ENCODE data around the gene TRAK2.

Gene TRAK2

DNA sequence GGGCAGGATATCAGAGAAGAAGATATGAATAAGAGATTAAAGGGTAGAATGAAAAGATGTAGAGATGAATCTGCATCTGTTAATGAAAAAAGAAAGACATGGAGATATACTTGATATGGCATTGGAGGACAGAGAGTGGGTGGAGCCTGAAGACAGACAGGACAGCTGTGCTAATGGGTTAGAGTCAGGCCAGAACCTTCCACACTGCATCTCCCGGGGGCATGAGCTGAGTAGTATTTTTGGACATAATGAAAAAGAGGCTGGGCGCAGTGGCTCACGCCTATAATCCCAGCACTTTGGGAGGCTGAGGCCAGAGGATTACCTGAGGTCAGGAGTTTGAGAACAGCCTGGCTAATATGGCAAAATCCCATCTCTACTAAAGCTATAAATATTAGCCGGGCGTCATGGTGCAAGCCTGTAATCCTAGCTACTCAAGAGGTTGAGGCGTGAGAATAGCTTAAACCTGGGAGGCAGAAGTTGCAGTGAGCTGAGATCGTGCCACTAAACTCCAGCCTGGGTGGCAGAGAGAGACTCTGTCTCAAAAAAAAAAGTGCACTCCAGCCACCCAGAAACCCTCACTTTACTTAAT is 105.5 kb downstream of the TRAK2 start:
- H3K27me3 ChIP-seq (ENCODE audit: insufficient read depth, low read length) = no peaks in the 10 kb centered on the region
- no peaks in the 10 kb centered on the region for H3K79me2 ChIP-seq (ENCODE audit: control insufficient read depth, insufficient read depth, low read length, unreplicated experiment)
- H2AFZ ChIP-seq (ENCODE audit: low read length, unreplicated experiment) = no peak overlapping the region
- H3K4me1 ChIP-seq (ENCODE audit: control insufficient read depth, insufficient read depth, low read length, unreplicated experiment) = no peaks in the 10 kb centered on the region
- no peak overlapping the region for H3K4me3 ChIP-seq (ENCODE audit: low read depth, low read length)
- peaks cover 5% of the 10 kb centered on the region; the same call in 1 of the 2 replicates for H3K36me3 ChIP-seq (ENCODE audit: insufficient read depth, low read length)
- H3K27ac ChIP-seq (ENCODE audit: low read depth, low read length) = no peak overlapping the region

DNA sequence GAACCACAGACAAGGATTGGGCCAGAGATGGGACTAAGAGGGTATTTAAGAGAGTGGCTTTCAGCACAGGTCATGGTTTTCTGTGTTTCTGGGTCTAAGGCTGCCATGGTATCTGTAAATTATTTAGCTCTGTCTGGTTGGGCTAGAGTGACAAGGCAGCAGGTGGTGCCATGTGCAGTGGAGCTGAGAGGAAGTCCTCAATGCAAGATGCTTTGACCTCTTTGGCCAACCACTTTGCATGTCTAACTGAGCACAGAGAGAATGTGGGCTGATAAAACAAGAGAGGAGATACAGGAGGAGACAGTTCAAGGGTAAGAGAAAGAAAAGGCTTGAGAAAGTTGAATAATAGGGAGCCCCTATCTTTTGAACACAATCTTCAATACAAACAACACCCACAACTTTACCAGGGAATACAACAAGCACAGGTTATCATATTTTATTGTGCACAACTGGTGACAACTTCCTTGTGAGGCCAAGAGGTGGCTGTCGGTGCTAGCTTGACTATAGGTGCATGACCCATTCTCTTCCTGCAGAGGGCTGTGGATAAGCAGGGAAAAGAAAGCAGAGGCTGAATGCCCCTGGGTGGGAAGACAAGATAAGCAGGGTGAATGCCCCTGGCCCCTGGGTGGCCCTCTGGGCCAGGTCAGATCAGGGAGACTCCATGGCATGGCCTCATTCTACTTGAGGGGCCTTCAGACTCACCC is 106.4 kb downstream of the TRAK2 start:
- H3K4me1 ChIP-seq (ENCODE audit: control insufficient read depth, insufficient read depth, low read length, unreplicated experiment) = no peaks in the 10 kb centered on the region
- H3K4me3 ChIP-seq (ENCODE audit: low read depth, low read length) = no peak overlapping the region
- H3K79me2 ChIP-seq (ENCODE audit: control insufficient read depth, insufficient read depth, low read length, unreplicated experiment) = no peaks in the 10 kb centered on the region
- peaks cover 10% of the 10 kb centered on the region; the same call in 1 of the 2 replicates for H3K36me3 ChIP-seq (ENCODE audit: insufficient read depth, low read length)
- H3K27me3 ChIP-seq (ENCODE audit: insufficient read depth, low read length) = no peaks in the 10 kb centered on the region
- H2AFZ ChIP-seq (ENCODE audit: low read length, unreplicated experiment) = no peak overlapping the region
- no peak overlapping the region for H3K27ac ChIP-seq (ENCODE audit: low read depth, low read length)

DNA sequence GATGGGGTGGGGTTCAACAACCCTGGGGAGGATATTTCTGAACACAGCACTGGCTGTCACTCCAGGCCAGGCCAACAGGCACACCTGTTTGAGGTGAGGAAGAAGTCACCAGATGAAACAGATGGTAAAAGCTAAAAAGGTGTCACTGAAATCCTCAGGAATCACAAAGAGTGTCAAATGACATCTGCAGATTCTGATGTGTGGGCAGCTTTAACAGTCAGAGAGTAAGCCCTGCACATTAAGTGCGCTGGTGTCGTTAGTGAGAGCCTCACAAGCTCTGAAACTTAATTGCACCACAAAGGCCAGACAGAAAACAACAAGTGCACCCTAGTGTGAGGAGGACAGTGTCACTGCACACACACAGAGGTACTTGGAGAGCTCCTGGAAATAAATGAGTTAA is 107.7 kb downstream of the TRAK2 start:
- H3K4me3 ChIP-seq (ENCODE audit: low read depth, low read length) = no peak overlapping the region
- peaks cover 10% of the 10 kb centered on the region; the same call in 1 of the 2 replicates for H3K36me3 ChIP-seq (ENCODE audit: insufficient read depth, low read length)
- no peak overlapping the region for H3K27ac ChIP-seq (ENCODE audit: low read depth, low read length)
- no peaks in the 10 kb centered on the region for H3K79me2 ChIP-seq (ENCODE audit: control insufficient read depth, insufficient read depth, low read length, unreplicated experiment)
- H3K27me3 ChIP-seq (ENCODE audit: insufficient read depth, low read length) = no peaks in the 10 kb centered on the region
- no peak overlapping the region for H2AFZ ChIP-seq (ENCODE audit: low read length, unreplicated experiment)
- H3K4me1 ChIP-seq (ENCODE audit: control insufficient read depth, insufficient read depth, low read length, unreplicated experiment) = no peaks in the 10 kb centered on the region

DNA sequence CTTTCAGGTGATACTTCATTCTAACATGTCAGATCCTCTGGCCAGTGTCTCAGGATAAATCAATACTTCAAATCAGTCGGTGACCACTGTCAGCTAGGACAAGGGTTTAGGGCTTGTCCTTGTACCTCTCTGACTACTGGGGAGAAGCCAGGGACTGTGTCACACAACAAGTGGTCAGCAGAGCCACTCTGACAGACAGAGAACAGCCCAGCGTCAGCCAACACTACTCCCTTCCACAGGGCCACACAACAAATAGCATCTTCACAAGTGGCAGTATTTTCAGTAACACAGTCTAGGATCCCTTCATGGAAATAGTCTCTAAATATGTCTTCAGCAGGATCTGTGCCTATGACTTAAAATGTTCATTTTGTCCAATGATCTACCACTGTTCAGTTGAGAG is 108.3 kb downstream of the TRAK2 start:
- Histone ChIP-seq H3K27me3 (ENCODE audit: insufficient read depth, low read length) (no peaks in the 10 kb centered on the region), H2AFZ (ENCODE audit: low read length, unreplicated experiment) (no peak overlapping the region), H3K27ac (ENCODE audit: low read depth, low read length) (no peak overlapping the region), H3K79me2 (ENCODE audit: control insufficient read depth, insufficient read depth, low read length, unreplicated experiment) (no peaks in the 10 kb centered on the region), H3K4me1 (ENCODE audit: control insufficient read depth, insufficient read depth, low read length, unreplicated experiment) (no peaks in the 10 kb centered on the region), H3K4me3 (ENCODE audit: low read depth, low read length) (no peak overlapping the region), H3K36me3 (ENCODE audit: insufficient read depth, low read length) (peaks cover 10% of the 10 kb centered on the region; the same call in 1 of the 2 replicates)

DNA sequence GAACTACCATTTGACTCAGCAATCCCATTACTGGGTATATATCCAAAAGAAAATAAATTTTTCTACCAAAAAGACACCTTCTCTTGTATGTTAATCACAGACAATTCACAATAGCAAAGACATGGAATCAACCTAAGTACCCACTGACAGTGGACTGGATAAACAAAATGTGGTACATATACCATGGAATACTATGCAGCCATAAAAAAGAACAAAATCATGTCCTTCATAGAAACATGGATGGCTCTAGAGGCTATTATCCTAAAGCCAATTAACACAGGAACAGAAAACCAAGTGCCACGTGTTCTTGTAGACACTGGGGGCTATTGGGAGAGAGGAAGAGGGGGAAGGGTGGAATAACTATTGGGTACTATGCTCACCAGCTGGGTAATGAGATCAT is 121.8 kb downstream of the TRAK2 start:
- Histone ChIP-seq H2AFZ (ENCODE audit: low read length, unreplicated experiment) (no peak overlapping the region), H3K79me2 (ENCODE audit: control insufficient read depth, insufficient read depth, low read length, unreplicated experiment) (no peaks in the 10 kb centered on the region), H3K4me3 (ENCODE audit: low read depth, low read length) (no peak overlapping the region), H3K27me3 (ENCODE audit: insufficient read depth, low read length) (no peaks in the 10 kb centered on the region), H3K36me3 (ENCODE audit: insufficient read depth, low read length) (0 out of 2 replicates have a peak, but pooled peaks cover 3% of the 10 kb centered on the region), H3K4me1 (ENCODE audit: control insufficient read depth, insufficient read depth, low read length, unreplicated experiment) (no peaks in the 10 kb centered on the region), H3K27ac (ENCODE audit: low read depth, low read length) (no peak overlapping the region)

DNA sequence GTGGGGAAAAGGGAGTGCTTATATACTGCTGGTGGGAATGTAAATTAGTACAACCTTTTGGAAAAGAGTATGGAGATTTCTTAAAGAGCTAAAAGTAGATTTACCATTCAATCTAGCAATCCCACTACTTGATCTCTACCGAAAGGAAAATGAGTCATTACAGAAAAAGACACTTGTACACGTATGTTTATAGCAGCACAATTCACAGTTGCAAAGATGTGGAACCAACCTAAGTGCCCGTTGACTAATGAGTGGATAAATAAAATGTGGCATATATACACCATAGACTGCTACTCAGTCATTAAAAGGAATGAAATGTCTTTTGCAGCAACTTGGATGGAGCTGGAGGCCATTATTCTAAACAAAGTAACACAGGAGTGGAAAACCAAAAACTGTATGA is 123.6 kb downstream of the TRAK2 start:
- no peak overlapping the region for H3K4me3 ChIP-seq (ENCODE audit: low read depth, low read length)
- no peaks in the 10 kb centered on the region for H3K4me1 ChIP-seq (ENCODE audit: control insufficient read depth, insufficient read depth, low read length, unreplicated experiment)
- H3K27me3 ChIP-seq (ENCODE audit: insufficient read depth, low read length) = no peaks in the 10 kb centered on the region
- H3K79me2 ChIP-seq (ENCODE audit: control insufficient read depth, insufficient read depth, low read length, unreplicated experiment) = no peaks in the 10 kb centered on the region
- H3K36me3 ChIP-seq (ENCODE audit: insufficient read depth, low read length) = 0 out of 2 replicates have a peak, but pooled peaks cover 6% of the 10 kb centered on the region
- H2AFZ ChIP-seq (ENCODE audit: low read length, unreplicated experiment) = no peak overlapping the region
- H3K27ac ChIP-seq (ENCODE audit: low read depth, low read length) = no peak overlapping the region
